SK-N-MC (cell line): ENCODE measurements around the gene PALM.
"Not testable (repeated sequence)": the region's sequence is repeated elsewhere in the genome, so short reads cannot be mapped to it uniquely, and the experiment has no call there.

Experiments used
- DNase-seq: peaks from one replicate; pipeline ENCODE4 v3.0.0-alpha.2; 2011; ENCODE audit warnings: low read depth, low spot score
- H3K27ac ChIP-seq: fragments of 200-600 bp; sonication (generic); 2 replicates; pipeline ENCODE4 v1.5.1; 2016; ENCODE audit warnings: mixed run types
- H3K36me3 ChIP-seq: fragments of 200-600 bp; sonication (generic); 2 replicates; pipeline ENCODE4 v1.6.1; 2017; ENCODE audit warnings: antibody characterized with exemption, low read length, mixed read lengths; ENCODE audit not compliant: insufficient read depth
- H3K4me3 ChIP-seq: fragments of 200-600 bp; sonication (generic); 2 replicates; pipeline ENCODE4 v1.5.1; 2016
- H3K9ac ChIP-seq: fragments of 200-600 bp; sonication (generic); 2 replicates; pipeline ENCODE4 v1.8.0; 2017; ENCODE audit warnings: mixed run types, mixed read lengths; ENCODE audit not compliant: insufficient read length
- H3K9me3 ChIP-seq: fragments of 200-600 bp; sonication (generic); 2 replicates; pipeline ENCODE4 v1.6.1; 2017; ENCODE audit warnings: low read depth, mild to moderate bottlenecking, antibody characterized with exemption, low read length, moderate library complexity, mixed read lengths
- EZH2 ChIP-seq: fragments of 200-600 bp; sonication (generic); IDR thresholded peaks from one replicate; pipeline ENCODE4 v1.6.1; 2017; ENCODE audit warnings: antibody characterized with exemption
- FOXP2 ChIP-seq: optimal IDR thresholded peaks from 2 replicates; pipeline ENCODE3; 2011; ENCODE audit warnings: mild to moderate bottlenecking, moderate library complexity; ENCODE audit not compliant: insufficient read depth; ENCODE audit errors: extremely low read length, control extremely low read depth
- POLR2AphosphoS5 ChIP-seq: IDR thresholded peaks from 2 replicates; pipeline ENCODE4 v1.6.1; 2012; ENCODE audit warnings: mild to moderate bottlenecking, low read depth, low read length, borderline replicate concordance

The PALM gene

GRCh38 chr19:736125-736524, 27.4 kb downstream of the PALM start:
- Histone ChIP-seq H3K4me3 (no peak overlapping the region), H3K36me3 (no peaks in the 10 kb centered on the region; the same call in 1 of the 2 replicates)
- TF ChIP-seq FOXP2 (no peak), EZH2 (no peak), POLR2AphosphoS5 (no peak)

GRCh38 chr19:737591-738093, 28.9 kb downstream of the PALM start:
- Histone ChIP-seq H3K9ac (no peak overlapping the region), H3K36me3 (no peaks in the 10 kb centered on the region), H3K27ac (no peak overlapping the region), H3K9me3 (no peaks in the 10 kb centered on the region), H3K4me3 (no peak overlapping the region)
- DNase-seq, result no peak
- no peak for TF ChIP-seq FOXP2

More at GRCh38 chr19:736125-736524, 27.4 kb downstream of the PALM start:
- H3K9ac ChIP-seq, result no peak overlapping the region
- no peak overlapping the region for H3K27ac ChIP-seq
- DNase-seq, result no peak
- no peaks in the 10 kb centered on the region for H3K9me3 ChIP-seq

GRCh38 chr19:738509-739128, 29.9 kb downstream of the PALM start:
- no peaks in the 10 kb centered on the region for H3K36me3 ChIP-seq
- no peak overlapping the region for H3K9ac ChIP-seq
- DNase-seq, result no peak
- TF ChIP-seq FOXP2 (no peak), EZH2 (no peak), POLR2AphosphoS5 (no peak)
- no peak overlapping the region for H3K27ac ChIP-seq
- H3K4me3 ChIP-seq, result no peak overlapping the region
- H3K9me3 ChIP-seq, result no peaks in the 10 kb centered on the region

- no peak for TF ChIP-seq POLR2AphosphoS5
- TF ChIP-seq FOXP2, result no peak
- no peak for TF ChIP-seq EZH2
- Histone ChIP-seq H3K36me3 (no peaks in the 10 kb centered on the region), H3K9ac (no peak overlapping the region), H3K4me3 (no peak overlapping the region), H3K9me3 (no peaks in the 10 kb centered on the region), H3K27ac (no peak overlapping the region)
- DNase-seq, result no peak
Measured at GRCh38 chr19:739998-740715, 31.4 kb downstream of the PALM start.

- H3K36me3 ChIP-seq, H3K4me3 ChIP-seq, DNase-seq, H3K27ac ChIP-seq, H3K9me3 ChIP-seq, H3K9ac ChIP-seq: not testable (repeated sequence)
Measured at GRCh38 chr19:740816-741505, 32.2 kb downstream of the PALM start.

GRCh38 chr19:741506-742131, 32.9 kb downstream of the PALM start:
- no peak overlapping the region for H3K27ac ChIP-seq
- H3K9me3 ChIP-seq, result no peaks in the 10 kb centered on the region
- H3K4me3 ChIP-seq, result no peak overlapping the region
- no peaks in the 10 kb centered on the region for H3K36me3 ChIP-seq
- TF ChIP-seq POLR2AphosphoS5 (no peak), EZH2 (no peak), FOXP2 (no peak)
- no peak overlapping the region for H3K9ac ChIP-seq
- no peak for DNase-seq

- no peak for TF ChIP-seq EZH2
- no peak for TF ChIP-seq FOXP2
- no peak for TF ChIP-seq POLR2AphosphoS5
- Histone ChIP-seq H3K9ac (no peak overlapping the region), H3K36me3 (no peaks in the 10 kb centered on the region), H3K27ac (no peak overlapping the region), H3K9me3 (no peaks in the 10 kb centered on the region), H3K4me3 (no peak overlapping the region)
- no peak for DNase-seq
Measured at GRCh38 chr19:742540-743075, 33.9 kb downstream of the PALM start.

- no peak for DNase-seq
- TF ChIP-seq EZH2 (no peak), FOXP2 (no peak), POLR2AphosphoS5 (no peak)
Measured at GRCh38 chr19:743168-743687, 34.5 kb downstream of the PALM start.

GRCh38 chr19:745138-745537, 36.4 kb downstream of the PALM start:
- not testable (repeated sequence) for H3K9me3 ChIP-seq, H3K36me3 ChIP-seq, DNase-seq, H3K4me3 ChIP-seq, H3K9ac ChIP-seq, H3K27ac ChIP-seq

More at GRCh38 chr19:743168-743687, 34.5 kb downstream of the PALM start:
- no peaks in the 10 kb centered on the region for H3K36me3 ChIP-seq
- H3K9me3 ChIP-seq, result no peaks in the 10 kb centered on the region
- H3K9ac ChIP-seq, result no peak overlapping the region
- no peak overlapping the region for H3K4me3 ChIP-seq
- no peak overlapping the region for H3K27ac ChIP-seq
